ELR (cell line): ENCODE results near the gene CFAP20DC.
"Not testable (repeated sequence)": the region's sequence is repeated elsewhere in the genome, so short reads cannot be mapped to it uniquely, and the experiment has no call there.

ENCODE experiments used
- DNase-seq: peaks from one replicate; pipeline ENCODE4 v3.0.0-alpha.2; 2015; ENCODE audit warnings: low read depth

Gene CFAP20DC

GRCh38 chr3:59049671-59050331, at the start of gene CFAP20DC:
Gene CFAP20DC (minus strand): TSS chr3:59050025. CDS start chr3:59049631, 394 bp downstream.
- peak; percentile 95 for DNase-seq

- not testable (repeated sequence) for DNase-seq
These were observed 48.7 kb upstream of the CFAP20DC start for GRCh38 chr3:59098516-59098915.

GRCh38 chr3:59094446-59094845, 44.6 kb upstream of the CFAP20DC start:
- no peak for DNase-seq

- DNase-seq, result no peak
These were observed 43.7 kb upstream of the CFAP20DC start for GRCh38 chr3:59093521-59093920.

- DNase-seq, result no peak
These were observed 38.9 kb upstream of the CFAP20DC start for GRCh38 chr3:59088761-59089160.

- peak; percentile 3 for DNase-seq
These were observed 36.2 kb upstream of the CFAP20DC start for GRCh38 chr3:59085976-59086375.

- DNase-seq, result no peak
These were observed 34.8 kb upstream of the CFAP20DC start for GRCh38 chr3:59084583-59084982.

GRCh38 chr3:59082106-59082505, 32.3 kb upstream of the CFAP20DC start:
- no peak for DNase-seq

- DNase-seq, result no peak
These were observed 31.2 kb upstream of the CFAP20DC start for GRCh38 chr3:59081071-59081470.

- no peak for DNase-seq
These were observed 30.1 kb upstream of the CFAP20DC start for GRCh38 chr3:59079962-59080361.

- no peak for DNase-seq
These were observed 24.9 kb upstream of the CFAP20DC start for GRCh38 chr3:59074764-59075163.

- DNase-seq, result no peak
These were observed 22.9 kb upstream of the CFAP20DC start for GRCh38 chr3:59072681-59073080.

GRCh38 chr3:59069838-59070237, 20.0 kb upstream of the CFAP20DC start:
- no peak for DNase-seq

- DNase-seq, result no peak
These were observed 15.4 kb upstream of the CFAP20DC start for GRCh38 chr3:59065240-59065639.

- DNase-seq, result no peak
These were observed 14.9 kb upstream of the CFAP20DC start for GRCh38 chr3:59064728-59065127.

- peak; percentile 8 for DNase-seq
These were observed 14.5 kb upstream of the CFAP20DC start for GRCh38 chr3:59064276-59064675.

- peak; percentile 4 for DNase-seq
These were observed 6.9 kb upstream of the CFAP20DC start for GRCh38 chr3:59056706-59057105.

- peak; percentile 70 for DNase-seq
These were observed 3.1 kb upstream of the CFAP20DC start for GRCh38 chr3:59052803-59053411.

- not testable (repeated sequence) for DNase-seq
These were observed 1.1 kb upstream of the CFAP20DC start for GRCh38 chr3:59050811-59051414.

- DNase-seq, result no peak
These were observed 3.0 kb downstream of the CFAP20DC start for GRCh38 chr3:59046839-59047238.

GRCh38 chr3:59043391-59043790, 6.4 kb downstream of the CFAP20DC start:
- no peak for DNase-seq

GRCh38 chr3:59040902-59041301, 8.9 kb downstream of the CFAP20DC start:
- no peak for DNase-seq

- DNase-seq, result no peak
These were observed 22.2 kb downstream of the CFAP20DC start for GRCh38 chr3:59027607-59028006.
